Stromal cell of bone marrow (primary cell): ENCODE data around the gene MARVELD2.
"Not testable (repeated sequence)": the region's sequence is repeated elsewhere in the genome, so short reads cannot be mapped to it uniquely, and the experiment has no call there.

Experiments used
- DNase-seq: peaks from one replicate; pipeline ENCODE4 v3.0.0-alpha.2; 2012; ENCODE audit warnings: low read depth

The MARVELD2 gene

DNA sequence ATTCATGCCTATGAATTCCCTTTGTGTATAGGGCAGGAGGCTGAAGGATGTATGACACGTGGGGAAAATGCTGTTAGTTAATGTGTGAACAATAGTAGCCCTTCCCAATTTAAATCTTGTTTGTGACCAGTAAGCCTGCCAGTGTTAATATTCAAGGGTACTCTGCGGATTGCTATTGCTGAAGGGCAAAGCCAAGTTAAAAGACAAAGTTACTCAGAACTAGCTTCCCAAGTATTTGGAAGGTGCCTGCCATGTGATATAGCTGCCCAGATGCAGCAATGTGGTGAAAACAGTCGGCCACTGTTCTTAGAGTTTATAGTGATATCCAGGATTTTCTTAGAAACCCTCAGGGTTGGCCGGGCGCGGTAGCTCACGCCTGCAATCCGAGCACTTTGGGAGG is 34.6 kb downstream of the MARVELD2 start:
- no peak for DNase-seq

DNA sequence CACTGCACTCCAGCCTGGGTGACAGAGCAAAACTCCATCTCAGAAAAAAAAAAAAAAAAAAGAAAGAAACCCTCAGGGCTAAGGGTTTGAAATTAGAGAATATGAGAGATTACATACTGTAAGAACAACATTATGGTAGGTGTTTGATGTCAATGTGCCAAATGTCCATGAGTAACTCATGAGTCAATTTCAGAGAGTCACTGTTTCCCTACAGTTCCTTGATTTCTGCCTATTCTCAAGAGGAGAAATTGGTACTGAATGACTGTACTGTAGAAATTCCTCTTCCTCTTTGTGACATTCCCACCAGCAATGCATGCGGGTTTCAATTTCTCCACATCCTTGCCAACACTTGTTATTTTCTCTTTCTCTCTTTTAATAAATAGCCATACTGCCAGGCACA is 35.2 kb downstream of the MARVELD2 start:
- DNase-seq: peak; percentile 81

DNA sequence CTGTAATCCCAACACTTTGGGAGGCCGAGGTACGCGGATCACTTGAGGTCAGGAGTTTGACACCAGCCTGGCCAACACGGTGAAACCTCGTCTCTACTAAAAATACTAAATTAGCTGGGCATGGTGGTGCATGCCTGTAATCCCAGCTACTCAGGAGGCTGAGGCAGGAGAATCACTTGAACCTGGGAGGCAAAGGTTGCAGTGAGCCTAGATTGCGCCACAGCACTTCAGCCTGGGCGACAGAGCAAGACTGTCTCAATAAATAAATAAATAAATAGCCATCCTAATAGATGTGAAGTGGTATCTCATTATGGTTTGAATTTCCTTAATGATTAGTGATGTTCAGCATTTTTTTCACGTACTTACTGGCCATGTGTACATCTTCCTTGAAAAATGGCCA is 35.6 kb downstream of the MARVELD2 start:
- DNase-seq: not testable (repeated sequence)

DNA sequence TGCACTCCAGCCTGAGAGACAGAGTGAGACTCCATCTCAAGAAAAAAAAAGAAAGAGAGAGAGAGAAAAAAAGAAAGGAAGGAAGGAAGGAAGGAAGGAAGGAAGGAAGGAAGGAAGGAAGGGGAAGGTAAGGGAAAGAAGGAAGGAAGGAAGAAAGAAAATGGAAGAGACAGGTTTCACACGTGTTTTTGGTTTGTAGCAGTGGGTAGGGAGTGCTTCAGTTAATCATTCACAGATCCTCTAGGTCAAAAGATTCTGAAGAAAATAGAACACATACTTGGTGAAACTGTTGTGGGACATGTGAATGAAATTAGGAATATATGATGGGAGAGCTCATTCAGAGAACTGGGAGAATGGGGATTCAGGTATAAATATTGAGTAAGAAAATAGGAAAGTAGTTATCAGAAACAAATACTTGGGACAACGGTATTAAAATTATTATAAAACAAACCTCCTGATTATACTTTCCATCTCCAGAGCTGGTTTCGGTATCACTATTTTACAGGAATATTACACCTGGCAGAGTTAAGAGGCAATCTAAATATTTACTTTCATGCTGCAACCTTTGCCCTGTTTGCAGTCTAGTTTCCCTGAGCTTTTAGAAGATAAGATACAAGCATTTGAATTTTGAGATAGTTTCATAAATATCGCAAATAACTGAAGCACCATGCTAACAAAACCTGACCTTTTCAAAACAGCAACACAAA is 37.2 kb downstream of the MARVELD2 start:
- DNase-seq: no peak

DNA sequence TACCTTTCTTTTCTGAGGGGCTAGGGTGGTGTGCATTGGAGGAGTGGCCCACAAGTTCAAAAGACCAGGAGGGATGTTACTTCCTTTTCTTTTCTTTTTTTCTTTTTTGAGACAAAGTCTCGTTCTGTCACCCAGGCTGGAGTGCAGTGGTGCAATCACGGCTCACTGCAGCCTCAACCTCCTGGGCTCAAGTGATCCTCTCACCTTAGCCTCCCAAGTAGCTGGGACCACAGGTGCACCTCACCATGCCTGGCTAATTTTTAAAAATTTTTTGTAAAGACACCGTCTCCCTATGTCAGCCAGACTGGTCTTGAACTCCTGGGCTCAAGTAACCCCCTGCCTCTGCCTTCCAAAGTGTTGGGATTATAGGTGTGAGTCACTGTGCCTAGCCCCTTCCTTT is 38.6 kb downstream of the MARVELD2 start:
- DNase-seq: not testable (repeated sequence)

DNA sequence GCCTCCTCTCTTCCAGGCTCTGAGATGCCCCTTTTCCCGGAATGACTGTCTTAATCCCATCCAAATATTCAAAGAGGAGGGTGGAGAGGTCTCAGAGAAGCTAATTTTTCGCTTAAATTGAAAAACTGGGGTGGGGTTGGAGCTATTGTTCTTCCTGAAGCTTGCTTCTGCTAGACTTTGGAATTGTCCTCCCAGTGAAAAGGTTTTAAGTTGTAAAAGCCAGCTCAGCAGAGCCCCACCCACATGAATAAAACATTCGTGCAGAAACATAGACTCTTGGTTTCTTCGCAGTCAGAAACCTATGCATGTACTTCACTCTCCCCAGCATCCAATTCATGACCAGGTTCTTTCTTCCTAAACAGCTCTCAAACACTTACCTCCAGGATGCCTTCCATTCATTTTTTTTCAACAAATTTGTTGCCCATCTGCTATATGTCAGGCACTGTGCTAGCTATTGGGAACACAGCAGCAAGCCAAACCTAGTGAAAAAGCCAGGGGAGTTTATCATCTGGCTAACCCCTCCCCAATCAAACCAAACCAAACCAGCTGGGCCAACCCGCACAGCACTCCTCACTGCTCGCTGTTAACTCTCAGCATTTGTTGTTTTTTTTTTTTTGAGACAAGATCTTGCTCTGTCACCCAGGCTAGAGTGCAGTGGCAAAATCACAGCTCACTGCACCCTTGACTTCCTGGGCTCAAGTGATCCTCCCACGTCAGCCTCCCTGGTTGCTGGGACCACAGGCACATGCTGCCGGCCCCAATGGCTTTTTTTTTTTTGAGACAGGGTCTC is 39.7 kb downstream of the MARVELD2 start:
- DNase-seq: no peak

DNA sequence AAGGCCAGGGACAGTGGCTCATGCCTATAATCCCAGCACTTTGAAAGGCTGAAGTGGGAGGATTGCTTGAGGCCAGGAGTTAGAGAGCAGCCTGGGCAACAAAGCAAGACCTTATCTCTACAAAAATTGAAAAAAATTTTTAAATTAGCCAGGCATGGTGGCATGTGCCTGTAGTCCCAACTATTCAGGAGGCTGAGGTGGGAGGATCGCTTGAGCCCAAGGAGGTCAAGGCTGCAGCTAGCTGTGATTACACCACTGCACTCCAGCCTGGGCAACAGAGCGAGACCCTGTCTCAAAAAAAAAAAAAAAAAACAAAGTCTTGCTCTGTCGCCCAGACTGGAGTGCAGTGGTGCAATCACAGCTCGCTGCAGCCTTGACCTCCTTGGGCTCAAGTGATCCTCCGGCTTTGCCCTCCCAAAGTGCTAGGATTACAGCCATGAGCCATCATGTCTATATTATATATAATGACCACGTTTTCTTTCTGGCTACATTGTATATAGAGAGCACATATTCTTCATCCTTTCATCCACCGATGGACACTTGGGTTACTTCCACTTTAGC is 40.6 kb downstream of the MARVELD2 start:
- DNase-seq: not testable (repeated sequence)

DNA sequence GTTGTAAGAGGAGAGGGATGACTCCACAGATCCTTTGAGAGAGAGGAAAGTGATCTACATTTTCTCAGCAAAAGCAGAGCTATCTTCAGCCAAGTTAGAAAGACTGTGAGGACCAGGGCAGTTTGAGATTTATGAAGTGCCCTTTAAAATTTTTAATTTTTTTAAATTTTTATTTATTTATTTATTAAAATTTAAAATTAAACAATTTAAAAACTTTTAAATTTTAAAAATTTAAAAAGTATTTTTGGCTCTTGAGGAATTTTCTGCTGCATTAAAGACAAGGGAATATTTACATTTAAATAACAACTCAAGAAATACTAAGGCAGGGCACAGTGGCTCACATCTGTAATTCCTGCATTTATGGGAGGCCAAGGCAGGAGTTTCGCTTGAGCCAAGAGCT is 47.3 kb downstream of the MARVELD2 start:
- DNase-seq: no peak

DNA sequence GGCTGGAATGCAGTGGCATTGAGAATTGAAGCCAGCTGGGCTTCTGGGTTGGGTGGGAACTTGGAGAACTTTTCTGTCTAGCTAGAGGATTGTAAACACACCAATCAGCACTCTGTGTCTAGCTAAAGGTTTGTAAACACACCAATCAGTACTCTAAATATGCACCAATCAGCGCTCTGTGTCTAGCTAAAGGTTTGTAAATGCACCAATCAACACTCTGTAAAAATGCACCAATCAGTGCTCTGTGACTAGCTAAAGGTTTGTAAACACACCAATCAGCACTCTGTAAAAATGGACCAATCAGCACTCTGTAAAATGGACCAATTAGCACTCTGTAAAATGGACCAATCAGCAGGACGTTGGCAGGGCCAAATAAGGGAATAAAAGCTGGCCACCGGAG is 51.5 kb downstream of the MARVELD2 start:
- DNase-seq: not testable (repeated sequence)

DNA sequence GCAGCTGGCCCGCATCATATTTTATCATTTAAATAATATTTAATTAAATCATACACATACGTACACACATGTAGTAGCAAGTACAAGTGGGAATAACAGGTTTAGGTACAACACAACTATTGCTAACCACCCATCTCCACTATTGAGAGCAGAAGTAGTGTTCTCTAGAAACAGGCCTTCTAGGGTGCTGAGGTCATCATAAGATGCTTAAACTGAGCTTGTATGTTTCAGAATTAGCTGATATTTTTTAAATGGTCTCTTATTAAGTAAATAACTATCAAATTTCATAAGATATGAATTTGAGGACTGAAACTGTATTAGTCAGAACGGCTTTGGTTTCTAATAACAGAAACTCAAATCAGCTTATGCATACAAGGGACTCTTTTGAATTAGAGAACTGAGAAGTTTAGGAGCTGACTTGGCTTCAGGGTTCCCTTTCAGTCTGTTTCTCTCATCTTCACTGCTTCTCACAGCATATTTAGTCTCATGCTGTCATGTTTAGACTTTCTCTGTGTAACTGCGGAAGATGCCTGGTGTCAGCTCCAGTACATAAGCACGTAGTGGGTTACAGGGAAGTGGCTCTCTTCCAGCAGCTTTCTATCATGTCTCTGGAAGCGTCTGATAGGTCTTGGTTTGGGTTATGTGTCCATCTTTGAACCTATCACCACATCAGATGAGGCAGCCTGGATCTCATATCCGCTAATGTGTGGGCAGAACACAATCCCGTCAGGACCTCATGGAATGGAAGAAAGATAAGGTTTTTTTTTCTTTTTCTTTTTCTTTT is 52.7 kb downstream of the MARVELD2 start:
- no peak for DNase-seq

DNA sequence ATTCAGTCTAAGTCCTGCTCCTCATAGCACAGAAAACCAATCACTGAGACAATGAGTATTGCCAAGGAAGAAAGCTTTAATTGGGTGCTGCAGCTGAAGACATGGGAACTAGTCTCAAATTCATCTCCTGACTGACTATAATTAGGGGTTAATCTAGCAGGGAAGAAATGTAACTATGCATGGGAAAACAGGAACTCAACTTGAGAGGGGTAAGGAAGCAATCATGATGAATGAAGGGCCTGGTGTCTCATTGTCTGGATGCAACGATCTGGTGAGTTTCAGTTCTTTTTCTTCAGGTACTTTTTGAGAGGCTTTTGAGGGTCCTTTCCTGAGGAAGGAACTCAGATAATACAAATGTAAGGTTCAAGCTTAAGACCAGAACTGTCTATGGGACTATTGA is 53.7 kb downstream of the MARVELD2 start:
- no peak for DNase-seq

DNA sequence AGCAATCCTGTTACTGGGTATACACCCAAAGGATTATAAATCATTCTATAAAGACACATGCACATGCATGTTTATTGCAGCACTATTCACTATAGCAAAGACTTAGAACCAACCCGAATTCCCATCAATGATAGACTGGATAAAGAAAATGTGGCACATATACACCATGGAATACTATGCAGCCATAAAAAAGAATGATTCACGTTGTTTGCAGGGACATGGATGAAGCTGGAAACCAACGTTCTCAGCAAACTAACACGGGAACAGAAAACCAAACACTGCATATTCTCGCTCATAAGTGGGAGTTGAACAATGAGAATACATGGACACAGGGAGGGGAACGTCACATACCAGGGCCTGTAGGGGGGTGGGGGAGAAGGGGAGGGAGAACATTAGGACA is 56.6 kb downstream of the MARVELD2 start:
- not testable (repeated sequence) for DNase-seq

DNA sequence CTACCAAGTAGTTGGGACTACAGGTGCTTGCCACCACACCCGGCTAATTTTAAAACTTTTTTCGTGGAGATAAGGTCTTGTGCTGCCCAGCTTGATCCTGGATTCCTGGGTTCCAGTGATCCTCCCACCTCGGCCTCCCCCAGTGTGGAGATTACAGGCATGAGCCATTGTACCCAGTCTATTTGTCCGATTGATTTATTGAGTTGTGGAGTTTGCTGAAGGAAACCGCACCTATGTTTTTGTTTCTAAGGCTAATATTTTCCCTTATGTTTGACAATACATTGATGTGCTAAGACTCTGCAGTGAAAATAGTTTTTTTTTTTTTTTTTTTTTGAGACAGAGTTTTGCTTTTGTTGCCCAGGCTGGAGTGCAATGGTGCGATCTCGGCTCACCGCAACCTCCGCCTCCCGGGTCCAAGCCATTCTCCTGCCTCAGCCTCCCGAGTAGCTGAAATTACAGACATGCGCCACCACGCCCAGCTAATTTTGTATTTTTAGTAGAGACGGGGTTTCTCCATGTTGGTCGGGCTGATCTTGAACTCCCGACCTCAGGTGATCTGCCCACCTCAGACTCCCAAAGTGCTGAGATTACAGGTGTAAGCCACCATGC is 57.7 kb downstream of the MARVELD2 start:
- DNase-seq: not testable (repeated sequence)

DNA sequence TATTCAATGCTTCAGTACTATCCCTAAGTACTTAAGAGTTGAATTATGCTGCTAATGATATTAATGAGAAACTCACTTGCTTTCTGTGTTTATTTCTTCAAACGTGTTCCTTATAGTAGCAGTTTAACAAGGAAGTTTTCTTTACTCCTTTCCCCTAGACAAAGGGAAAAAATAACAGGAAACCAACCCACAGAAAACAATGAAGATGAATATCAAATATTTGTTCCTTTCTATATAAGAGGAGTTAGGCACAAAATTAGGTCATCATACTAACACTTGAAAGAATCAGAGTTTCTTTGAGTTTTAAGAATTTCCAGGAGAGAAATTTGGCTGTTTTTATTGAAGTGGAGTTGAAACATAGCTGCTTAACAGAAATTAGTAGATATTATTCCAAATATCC is 62.3 kb downstream of the MARVELD2 start:
- DNase-seq: no peak

DNA sequence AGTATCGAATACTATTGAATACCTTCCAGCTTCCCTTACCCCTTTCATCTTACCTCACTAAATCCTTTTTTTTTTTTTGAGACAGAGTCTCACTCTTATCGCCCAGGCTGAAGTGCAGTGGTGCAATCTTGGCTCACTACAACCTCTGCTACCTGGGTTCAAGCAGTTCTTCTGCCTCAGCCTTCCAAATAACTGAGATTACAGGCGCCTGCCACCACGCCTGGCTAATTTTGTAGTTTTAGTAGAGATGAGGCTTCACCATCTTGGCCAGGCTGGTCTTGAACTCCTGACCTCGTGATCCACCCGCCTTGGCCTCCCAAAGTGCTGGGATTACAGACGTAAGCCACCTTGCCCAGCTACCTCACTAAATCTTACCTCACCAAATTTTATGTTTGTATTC is 63.4 kb downstream of the MARVELD2 start:
- not testable (repeated sequence) for DNase-seq

DNA sequence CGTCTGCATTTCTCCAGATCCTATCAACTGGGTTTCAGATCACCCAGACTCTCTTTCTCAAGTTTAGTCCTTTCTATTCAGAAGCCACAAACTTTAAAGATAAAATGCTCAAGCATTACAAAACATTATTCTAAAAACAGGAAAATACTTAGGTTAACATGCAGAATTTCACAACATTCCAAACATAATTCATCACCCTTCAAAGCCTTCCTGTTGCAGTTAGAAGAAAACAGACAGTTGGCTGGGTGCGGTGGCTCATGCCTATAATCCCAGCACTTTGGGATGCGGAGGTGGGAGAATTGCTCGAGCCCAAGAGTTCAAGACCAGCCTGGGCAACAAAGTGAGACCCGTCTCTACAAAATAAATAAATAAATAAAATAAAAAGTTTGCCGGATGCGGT is 70.0 kb downstream of the MARVELD2 start:
- no peak for DNase-seq

DNA sequence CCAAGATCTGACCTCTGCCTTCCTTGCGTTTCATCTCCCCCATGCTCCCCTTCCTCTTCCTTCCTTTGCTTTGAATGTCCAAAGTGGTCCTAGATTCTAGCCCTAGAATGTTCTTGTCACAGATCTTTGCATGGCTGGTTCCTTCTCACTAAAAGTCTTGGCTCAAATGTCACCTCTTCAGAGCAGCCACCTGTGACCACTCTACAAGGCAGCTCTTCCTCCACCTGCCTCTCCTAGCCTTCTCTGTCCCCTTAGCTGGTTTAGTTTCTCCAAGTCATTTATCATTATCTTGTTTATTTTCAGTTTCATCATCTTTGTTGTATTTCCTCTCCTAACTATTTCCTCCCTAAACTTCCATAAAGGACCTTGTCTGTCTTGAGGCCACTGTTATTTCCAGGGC is 70.6 kb downstream of the MARVELD2 start:
- DNase-seq: no peak

DNA sequence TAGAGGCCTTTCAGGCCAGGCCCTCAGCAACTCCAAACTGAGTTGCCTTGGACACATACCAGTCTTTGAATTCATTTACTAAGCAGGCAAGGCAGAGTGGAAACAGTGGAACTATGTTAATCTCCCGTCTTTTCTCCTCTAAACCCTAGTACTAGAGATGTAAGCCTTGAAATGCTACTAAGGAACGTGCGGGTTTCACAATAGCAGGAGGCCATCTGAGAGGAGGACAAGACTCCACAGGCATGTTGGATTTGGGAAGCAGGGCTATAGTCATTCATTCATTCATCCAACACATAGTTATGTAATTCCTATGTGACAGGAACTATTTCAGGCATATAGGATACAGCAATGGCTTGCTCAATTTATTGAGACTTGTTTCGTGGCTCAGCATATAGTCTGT is 74.3 kb downstream of the MARVELD2 start:
- no peak for DNase-seq

DNA sequence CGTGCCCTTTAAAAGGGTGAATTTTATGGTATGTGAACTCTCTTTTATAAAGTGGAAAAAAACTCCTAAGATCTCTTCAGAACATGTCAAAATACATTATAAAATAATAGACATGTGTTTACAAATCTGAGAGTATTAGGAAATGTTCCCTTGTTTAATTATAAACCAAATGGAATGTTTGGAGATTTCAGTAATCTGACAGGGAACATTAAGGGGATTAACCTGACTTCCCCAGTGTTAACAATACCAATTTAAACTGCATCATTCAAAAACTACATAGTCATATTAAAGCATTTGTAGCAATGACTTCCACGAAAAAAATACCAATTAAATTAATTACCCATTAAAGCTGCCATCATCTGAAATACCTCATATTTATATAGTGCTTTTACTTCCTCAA is 76.1 kb downstream of the MARVELD2 start:
- no peak for DNase-seq

DNA sequence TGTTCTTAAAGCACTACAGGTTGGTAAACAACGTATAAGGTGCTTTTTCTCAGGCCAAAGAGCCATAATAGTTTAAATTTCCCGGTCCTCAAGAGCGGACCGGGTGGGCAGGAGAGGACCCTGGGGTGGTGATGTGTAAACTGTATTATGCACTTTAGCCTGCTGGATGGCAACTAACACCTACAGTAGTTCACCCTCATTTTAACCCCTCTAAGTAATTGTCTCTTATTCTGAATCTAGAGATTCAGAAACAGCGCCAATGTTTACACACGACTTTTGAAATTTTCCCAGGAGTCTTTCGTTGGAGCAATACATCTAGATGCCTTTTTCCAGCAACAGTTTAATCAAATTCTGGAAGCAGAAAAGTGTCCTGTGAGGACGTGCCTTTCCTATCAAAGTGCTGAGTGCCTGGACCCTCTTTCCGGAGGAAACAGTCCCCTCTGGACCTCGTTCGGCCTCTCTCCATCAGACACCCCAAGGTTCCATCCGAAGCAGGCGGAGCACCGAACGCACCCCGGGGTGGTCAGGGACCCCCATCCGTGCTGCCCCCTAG is 77.0 kb downstream of the MARVELD2 start:
- no peak for DNase-seq

DNA sequence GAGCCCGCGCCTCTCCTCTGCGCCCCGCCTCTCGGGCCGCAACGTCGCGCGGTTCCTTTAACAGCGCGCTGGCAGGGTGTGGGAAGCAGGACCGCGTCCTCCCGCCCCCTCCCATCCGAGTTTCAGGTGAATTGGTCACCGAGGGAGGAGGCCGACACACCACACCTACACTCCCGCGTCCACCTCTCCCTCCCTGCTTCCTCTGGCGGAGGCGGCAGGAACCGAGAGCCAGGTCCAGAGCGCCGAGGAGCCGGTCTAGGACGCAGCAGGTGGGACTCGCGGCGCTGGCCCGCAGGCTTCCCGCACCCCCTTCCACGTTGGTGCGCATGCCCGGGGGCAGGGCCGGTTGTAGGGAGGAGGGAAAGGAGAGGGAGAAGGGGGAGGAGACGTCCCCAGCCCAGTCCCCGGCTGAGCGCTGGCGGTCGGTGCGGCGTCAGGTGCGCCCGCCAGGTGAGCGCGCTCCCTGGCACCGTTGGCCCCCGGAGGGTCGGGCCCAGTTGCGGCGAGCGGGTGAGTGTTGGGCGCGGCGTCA is 77.5 kb downstream of the MARVELD2 start, which contains the start of gene OCLN:
Gene OCLN (plus strand): TSS at position 400 of the 532 bp plus-strand sequence. CDS start 11,455 bp downstream, outside the sequence.
- no peak for DNase-seq
